ENCODE data around the gene ZNF598. TPM values are rescaled to one million over a fixed set of nuclear protein-coding genes. Genes with fewer than 3 reads are reported as not detected.

ZNF598 gene
- total RNA-seq, 1 donor from 2014 or later, result 83.3 TPM

DNA sequence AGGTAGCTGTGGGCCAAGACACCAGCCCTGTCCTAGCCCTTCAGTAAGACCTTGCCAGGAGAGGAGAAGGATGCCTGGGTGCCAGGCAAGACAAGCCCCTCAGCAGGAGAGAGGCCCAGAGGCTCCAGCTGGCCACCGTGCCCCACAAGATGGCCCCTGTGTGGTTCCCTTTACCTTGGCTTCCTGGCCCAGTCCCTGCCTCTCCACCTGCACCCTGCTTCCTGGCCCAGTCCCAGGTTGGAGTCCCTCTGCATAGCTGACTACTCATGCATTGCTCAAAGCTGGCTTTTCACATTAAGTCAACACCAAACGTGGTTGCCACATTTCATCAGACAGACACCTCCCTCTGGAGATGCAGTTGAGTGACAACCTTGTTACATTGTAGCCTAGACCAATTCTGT is 15.9 kb downstream of the ZNF598 start:
- H3K4me3 Mint-ChIP-seq (ENCODE audit: low read depth), result no peak overlapping the region
- intact Hi-C loops (cut with micrococcal nuclease), result no loop called here
- H3K36me3 Mint-ChIP-seq (ENCODE audit: low read depth), result peaks cover 21% of the 10 kb centered on the region
- no peak for DNase-seq (ENCODE audit: low spot score)
- peak overlapping the region; percentile 64 for H3K27ac Mint-ChIP-seq
- H3K4me1 Mint-ChIP-seq (ENCODE audit: low read depth), result peaks cover 11% of the 10 kb centered on the region
- H3K9me3 Mint-ChIP-seq, result no peaks in the 10 kb centered on the region
- H3K27me3 Mint-ChIP-seq (ENCODE audit: low read depth), result peaks cover 7% of the 10 kb centered on the region

DNA sequence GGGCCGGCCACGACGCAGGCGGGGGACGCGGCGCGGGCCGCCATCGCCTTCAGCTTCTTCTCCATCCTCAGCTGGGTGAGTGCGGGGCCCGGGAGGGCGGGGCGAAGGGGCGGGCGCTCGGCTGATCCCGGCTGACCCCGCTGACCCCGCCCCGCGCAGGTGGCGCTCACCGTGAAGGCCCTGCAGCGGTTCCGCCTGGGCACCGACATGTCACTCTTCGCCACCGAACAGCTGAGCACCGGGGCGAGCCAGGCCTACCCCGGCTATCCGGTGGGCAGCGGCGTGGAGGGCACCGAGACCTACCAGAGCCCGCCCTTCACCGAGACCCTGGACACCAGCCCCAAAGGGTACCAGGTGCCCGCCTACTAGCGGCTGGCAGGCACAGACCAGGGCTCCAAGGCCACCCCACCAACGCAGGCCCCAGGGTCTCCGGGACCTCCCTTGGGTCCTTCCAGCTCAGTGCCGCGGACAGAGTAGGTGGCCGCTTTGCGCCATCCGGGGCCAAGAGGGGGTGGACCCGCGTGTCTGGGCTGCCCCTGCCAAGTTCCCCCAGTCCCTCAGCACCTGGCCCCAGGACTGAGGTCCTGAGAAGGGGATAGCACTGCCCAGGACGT is 16.8 kb downstream of the ZNF598 start:
- H3K27me3 Mint-ChIP-seq (ENCODE audit: low read depth), result peaks cover 10% of the 10 kb centered on the region

DNA sequence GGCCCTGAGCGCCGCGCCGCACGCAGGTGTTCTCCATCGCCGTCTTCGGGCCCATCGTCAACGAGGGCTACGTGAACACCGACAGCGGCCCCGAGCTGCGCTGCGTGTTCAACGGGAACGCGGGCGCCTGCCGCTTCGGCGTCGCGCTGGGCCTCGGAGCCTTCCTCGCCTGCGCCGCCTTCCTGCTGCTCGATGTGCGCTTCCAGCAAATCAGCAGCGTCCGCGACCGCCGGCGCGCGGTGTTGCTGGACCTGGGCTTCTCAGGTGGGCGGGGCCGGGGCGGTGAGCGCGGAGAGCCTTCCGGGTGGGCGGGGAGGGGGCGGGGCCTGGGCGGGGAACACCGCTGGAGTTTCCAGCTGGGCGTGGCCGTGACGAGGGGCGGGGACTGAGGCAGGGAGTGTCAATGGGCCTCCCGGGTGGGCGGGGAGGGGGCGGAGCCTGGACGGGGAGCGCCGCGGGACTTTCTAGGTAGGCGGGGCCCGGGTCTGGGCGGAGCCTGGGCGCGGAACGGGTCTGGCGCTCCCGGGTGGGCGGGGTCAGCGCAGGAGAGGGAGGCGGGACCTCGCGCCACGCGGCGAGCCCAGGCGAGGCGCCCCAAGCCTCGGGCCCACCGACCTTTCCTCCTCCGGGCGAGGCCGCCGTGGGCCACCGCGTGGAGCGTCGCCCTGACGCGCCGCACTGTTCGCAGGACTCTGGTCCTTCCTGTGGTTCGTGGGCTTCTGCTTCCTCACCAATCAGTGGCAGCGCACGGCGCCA is 17.5 kb downstream of the ZNF598 start:
- Mint-ChIP-seq H3K4me3 (ENCODE audit: low read depth) (peak overlapping the region; percentile 52), H3K9me3 (no peaks in the 10 kb centered on the region), H3K4me1 (ENCODE audit: low read depth) (peaks cover 11% of the 10 kb centered on the region), H3K36me3 (ENCODE audit: low read depth) (peaks cover 18% of the 10 kb centered on the region), H3K27ac (peak overlapping the region; percentile 42), H3K27me3 (ENCODE audit: low read depth) (peaks cover 10% of the 10 kb centered on the region)
- DNase-seq (ENCODE audit: low spot score), result peak; percentile 90
- intact Hi-C loops (cut with micrococcal nuclease), result loop anchor here (1.0 to 2.0 kb wide), 2 partner anchors 17 to 27 kb away; partner anchors contain the start of genes RPS2 and ZNF598

More for the DNA sequence above, 16.8 kb downstream of the ZNF598 start:
- no peaks in the 10 kb centered on the region for H3K9me3 Mint-ChIP-seq
- no peak for DNase-seq (ENCODE audit: low spot score)
- peaks cover 19% of the 10 kb centered on the region for H3K36me3 Mint-ChIP-seq (ENCODE audit: low read depth)
- intact Hi-C loops (cut with micrococcal nuclease), result loop anchor here (1.0 kb wide), 1 partner anchor 16 kb away; the partner anchor contains the start of gene ZNF598
- no peak overlapping the region for H3K27ac Mint-ChIP-seq
- peaks cover 11% of the 10 kb centered on the region for H3K4me1 Mint-ChIP-seq (ENCODE audit: low read depth)
- H3K4me3 Mint-ChIP-seq (ENCODE audit: low read depth), result no peak overlapping the region

DNA sequence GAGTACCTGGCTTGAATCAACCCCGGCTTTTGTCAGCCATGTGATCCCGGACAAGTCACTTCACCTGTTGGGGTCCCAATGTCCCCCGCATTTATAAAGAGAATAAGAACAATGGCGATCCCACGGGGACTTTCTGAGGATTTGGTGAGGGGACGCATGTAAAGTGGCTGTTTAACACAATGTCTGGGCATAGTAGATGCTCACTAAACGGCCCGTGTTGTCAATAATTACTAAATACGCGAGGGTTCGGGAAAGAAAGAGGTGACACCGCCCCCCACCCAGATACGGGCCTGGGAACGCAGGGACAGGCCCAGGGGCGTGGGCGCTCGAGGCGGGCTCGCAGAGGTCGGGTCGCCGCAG is 18.1 kb downstream of the ZNF598 start:
- intact Hi-C loops (cut with micrococcal nuclease), result loop anchor here (2.0 kb wide), 1 partner anchor 27 kb away; the partner anchor contains the start of gene RPS2
- peaks cover 8% of the 10 kb centered on the region for H3K4me1 Mint-ChIP-seq (ENCODE audit: low read depth)

DNA sequence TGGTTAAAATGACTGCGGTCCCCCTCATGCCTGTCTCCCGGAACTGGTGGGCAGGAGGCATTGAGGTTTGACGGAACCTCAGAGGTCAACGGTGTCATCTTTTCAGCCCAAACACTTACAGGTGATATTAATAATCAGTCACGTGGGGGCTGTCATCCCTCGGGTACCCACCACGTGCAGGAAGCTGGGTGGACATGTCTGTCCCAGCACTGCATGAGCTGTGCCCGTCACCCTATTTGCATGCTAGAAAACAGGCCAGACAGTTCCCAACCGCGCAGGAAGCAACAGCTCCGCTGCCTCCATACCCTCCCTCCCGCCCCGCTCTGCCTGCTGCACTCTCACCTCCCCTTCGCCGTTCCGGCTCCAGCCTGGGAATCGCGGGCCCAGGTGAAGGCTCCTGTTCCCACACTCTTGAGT is 18.5 kb downstream of the ZNF598 start:
- no peak for DNase-seq (ENCODE audit: low spot score)
- Mint-ChIP-seq H3K27me3 (ENCODE audit: low read depth) (peaks cover 10% of the 10 kb centered on the region), H3K4me1 (ENCODE audit: low read depth) (peaks cover 8% of the 10 kb centered on the region), H3K4me3 (ENCODE audit: low read depth) (peak overlapping the region; percentile 74), H3K27ac (peak overlapping the region; percentile 76), H3K36me3 (ENCODE audit: low read depth) (peaks cover 26% of the 10 kb centered on the region), H3K9me3 (no peaks in the 10 kb centered on the region)
- intact Hi-C loops (cut with micrococcal nuclease), result loop anchor here (2.0 kb wide), 1 partner anchor 26 kb away; the partner anchor contains the start of gene RPS2

More for the DNA sequence above, 18.1 kb downstream of the ZNF598 start:
- Mint-ChIP-seq H3K27me3 (ENCODE audit: low read depth) (peaks cover 10% of the 10 kb centered on the region), H3K4me3 (ENCODE audit: low read depth) (peak overlapping the region; percentile 74), H3K27ac (peak overlapping the region; percentile 76), H3K36me3 (ENCODE audit: low read depth) (peaks cover 22% of the 10 kb centered on the region), H3K9me3 (no peaks in the 10 kb centered on the region)
- no peak for DNase-seq (ENCODE audit: low spot score)

DNA sequence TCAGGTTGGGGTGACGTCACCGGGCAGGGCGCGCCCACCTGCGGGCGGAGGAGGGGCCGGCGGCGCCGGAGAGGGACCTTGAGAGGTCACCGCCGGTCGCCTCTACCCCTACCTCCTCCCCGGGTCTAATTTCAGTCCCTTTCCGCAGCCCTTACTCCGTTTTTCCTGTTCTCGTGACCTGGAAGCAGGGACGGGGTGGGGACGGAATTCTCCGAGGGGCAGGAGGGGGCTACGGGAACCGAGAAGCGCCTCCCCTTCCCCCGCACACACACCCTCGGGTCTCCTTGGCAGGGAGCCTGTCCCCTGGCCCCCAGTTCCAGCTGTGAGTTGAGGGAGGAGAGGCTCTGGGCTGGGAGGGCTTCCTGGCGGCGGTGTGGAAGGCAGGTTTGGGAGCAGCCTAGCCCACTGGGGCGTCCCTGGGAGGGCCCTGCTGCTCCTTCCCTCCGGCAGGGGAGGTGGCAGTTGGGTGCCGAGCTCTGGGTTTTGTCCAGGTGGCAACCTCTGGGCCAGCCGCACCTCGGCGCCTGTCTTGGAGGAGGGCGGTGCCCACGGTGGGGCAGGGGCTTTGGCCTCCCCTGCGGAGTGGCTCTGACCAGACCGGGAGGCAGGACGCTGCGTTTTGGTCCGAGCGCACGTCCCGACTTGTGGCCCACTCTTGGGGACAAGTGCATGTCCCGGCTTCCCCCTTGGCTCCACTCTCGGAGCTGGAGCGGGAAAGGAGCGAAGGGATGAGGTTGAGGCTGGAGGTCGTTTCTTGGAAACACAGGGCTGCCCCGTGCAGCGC is 19.1 kb downstream of the ZNF598 start:
- Mint-ChIP-seq H3K36me3 (ENCODE audit: low read depth) (peaks cover 30% of the 10 kb centered on the region), H3K4me3 (ENCODE audit: low read depth) (peak overlapping the region; percentile 74), H3K4me1 (ENCODE audit: low read depth) (peaks cover 8% of the 10 kb centered on the region), H3K27me3 (ENCODE audit: low read depth) (peaks cover 10% of the 10 kb centered on the region), H3K27ac (peak overlapping the region; percentile 76), H3K9me3 (no peaks in the 10 kb centered on the region)
- intact Hi-C loops (cut with micrococcal nuclease), result loop anchor here (2.0 kb wide), 1 partner anchor 26 kb away; the partner anchor contains the start of gene RPS2
- no peak for DNase-seq (ENCODE audit: low spot score)

DNA sequence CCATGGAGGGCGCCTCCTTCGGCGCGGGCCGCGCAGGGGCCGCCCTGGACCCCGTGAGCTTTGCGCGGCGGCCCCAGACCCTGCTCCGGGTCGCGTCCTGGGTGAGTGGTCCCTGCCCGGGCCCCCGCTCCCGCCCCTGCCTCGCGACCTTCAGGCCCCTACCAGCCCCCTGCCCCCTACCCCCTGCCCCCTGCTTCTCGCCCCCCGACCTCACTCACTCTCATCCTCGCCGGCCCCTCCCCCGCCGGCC is 19.6 kb downstream of the ZNF598 start:
- Mint-ChIP-seq H3K27ac (no peak overlapping the region), H3K4me3 (ENCODE audit: low read depth) (no peak overlapping the region), H3K36me3 (ENCODE audit: low read depth) (peaks cover 26% of the 10 kb centered on the region), H3K9me3 (no peaks in the 10 kb centered on the region), H3K27me3 (ENCODE audit: low read depth) (peaks cover 10% of the 10 kb centered on the region), H3K4me1 (ENCODE audit: low read depth) (peaks cover 8% of the 10 kb centered on the region)
- intact Hi-C loops (cut with micrococcal nuclease), result loop anchor here (2.0 kb wide), 1 partner anchor 25 kb away; the partner anchor contains the start of gene RPS2
- no peak for DNase-seq (ENCODE audit: low spot score)

DNA sequence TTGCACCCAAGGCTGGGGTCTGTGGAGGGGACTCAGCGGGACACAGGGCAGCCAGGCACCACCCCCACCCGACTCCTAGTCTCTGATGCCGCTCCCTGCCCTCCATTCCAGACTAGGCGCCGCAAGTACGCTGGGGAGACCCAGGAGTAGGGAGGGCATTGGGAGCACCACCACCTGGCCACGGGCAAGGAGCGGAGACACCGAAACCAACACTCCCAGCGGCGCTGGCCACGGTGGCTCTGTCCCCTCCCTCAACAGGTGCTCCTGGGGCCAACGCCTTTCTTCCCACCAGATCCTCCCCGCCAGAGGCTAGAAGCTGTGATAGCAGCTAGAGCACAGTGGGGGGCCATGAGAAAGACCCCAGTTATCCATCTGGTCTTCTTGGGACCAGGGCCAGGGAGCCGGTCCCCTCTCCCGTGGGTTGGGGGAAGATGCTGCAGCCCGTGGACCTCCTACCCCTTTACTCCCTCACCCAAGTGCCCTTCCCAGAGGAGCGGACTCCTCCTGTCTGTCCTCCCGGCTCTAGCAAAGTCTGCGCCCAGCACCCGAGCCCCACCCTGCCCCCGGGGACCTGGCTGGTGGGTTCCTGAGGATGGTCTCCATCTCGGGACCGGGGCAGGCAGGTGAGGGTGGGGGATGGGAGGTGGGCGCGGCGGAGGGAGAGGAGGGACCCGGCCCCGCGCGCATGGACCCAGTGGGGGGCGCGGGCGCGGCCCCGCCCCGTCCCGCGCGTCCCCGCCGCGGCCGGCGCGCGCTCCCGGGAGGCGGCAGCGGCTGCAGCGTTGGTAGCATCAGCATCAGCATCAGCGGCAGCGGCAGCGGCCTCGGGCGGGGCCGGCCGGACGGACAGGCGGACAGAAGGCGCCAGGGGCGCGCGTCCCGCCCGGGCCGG is 20.2 kb downstream of the ZNF598 start, which contains the start of gene SYNGR3:
TSS of gene SYNGR3 (plus strand) at position 762 of the 892 bp plus-strand sequence. CDS start 133 bp downstream, outside the sequence.
- Mint-ChIP-seq H3K27me3 (ENCODE audit: low read depth) (peaks cover 10% of the 10 kb centered on the region), H3K27ac (peak within 1 kb of the TSS; percentile 76), H3K9me3 (no peaks in the 10 kb centered on the region), H3K36me3 (ENCODE audit: low read depth) (peaks cover 29% of the 10 kb centered on the region), H3K4me3 (ENCODE audit: low read depth) (peak within 1 kb of the TSS; percentile 77), H3K4me1 (ENCODE audit: low read depth) (peaks cover 8% of the 10 kb centered on the region)
- intact Hi-C loops (cut with micrococcal nuclease), result loop anchor here (2.0 kb wide), 1 partner anchor 25 kb away; the partner anchor contains the start of gene RPS2
- DNase-seq (ENCODE audit: low spot score), result no peak

DNA sequence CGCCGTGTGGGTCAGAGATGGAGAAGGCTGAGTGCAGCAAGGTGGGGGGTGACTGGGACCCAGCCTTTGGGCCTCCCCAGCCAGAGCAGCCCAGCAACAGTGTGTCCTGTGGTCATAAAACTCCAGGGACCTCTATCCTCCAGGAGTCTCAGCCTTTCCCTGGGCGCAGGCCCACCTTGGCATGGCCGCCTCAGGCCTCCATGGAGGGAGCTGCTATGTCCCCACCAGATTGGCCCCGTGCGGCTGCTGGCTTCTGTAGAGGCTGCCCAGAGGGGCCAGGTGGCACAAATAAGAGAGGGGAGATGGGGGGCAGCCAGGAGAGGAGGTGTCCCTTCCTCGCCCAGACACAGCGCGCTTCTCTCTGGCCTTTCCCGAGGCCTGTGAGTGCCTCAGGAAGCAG is 22.4 kb downstream of the ZNF598 start:
- Mint-ChIP-seq H3K4me3 (ENCODE audit: low read depth) (no peak overlapping the region), H3K36me3 (ENCODE audit: low read depth) (peaks cover 30% of the 10 kb centered on the region), H3K4me1 (ENCODE audit: low read depth) (peaks cover 11% of the 10 kb centered on the region), H3K27ac (no peak overlapping the region), H3K9me3 (no peaks in the 10 kb centered on the region), H3K27me3 (ENCODE audit: low read depth) (peaks cover 21% of the 10 kb centered on the region)
- DNase-seq (ENCODE audit: low spot score), result no peak
- intact Hi-C loops (cut with micrococcal nuclease), result no loop called here

DNA sequence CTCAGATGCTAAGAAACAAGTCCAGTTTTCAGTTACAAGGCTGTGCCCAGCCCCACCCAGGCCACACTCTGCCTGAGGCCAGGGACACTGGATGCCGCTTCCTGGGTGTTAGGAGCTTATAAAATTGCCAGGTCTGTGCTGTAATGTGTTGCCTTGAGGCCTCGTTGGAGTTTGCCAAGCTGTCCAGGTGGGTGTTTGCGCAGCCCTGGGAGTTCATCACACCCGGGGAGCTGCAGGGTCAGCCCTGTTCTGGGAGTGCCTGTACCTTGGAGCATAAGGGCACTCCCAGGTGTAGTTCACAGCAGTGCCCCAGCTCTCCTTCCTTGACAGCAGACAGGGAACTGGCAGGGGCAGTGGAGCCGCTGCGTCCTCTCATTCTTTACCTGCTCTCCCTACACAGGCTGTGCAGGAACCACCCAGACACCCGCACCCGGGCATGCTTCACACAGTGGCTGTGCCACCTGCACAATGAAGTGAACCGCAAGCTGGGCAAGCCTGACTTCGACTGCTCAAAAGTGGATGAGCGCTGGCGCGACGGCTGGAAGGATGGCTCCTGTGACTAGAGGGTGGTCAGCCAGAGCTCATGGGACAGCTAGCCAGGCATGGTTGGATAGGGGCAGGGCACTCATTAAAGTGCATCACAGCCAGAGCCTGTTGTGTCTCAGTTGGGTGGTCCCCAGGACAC is 24.0 kb downstream of the ZNF598 start:
- Mint-ChIP-seq H3K27ac (no peak overlapping the region), H3K4me3 (ENCODE audit: low read depth) (peak overlapping the region; percentile 83), H3K27me3 (ENCODE audit: low read depth) (peaks cover 37% of the 10 kb centered on the region), H3K36me3 (ENCODE audit: low read depth) (peaks cover 30% of the 10 kb centered on the region), H3K9me3 (no peaks in the 10 kb centered on the region), H3K4me1 (ENCODE audit: low read depth) (peaks cover 5% of the 10 kb centered on the region)
- DNase-seq (ENCODE audit: low spot score), result no peak
- intact Hi-C loops (cut with micrococcal nuclease), result no loop called here

DNA sequence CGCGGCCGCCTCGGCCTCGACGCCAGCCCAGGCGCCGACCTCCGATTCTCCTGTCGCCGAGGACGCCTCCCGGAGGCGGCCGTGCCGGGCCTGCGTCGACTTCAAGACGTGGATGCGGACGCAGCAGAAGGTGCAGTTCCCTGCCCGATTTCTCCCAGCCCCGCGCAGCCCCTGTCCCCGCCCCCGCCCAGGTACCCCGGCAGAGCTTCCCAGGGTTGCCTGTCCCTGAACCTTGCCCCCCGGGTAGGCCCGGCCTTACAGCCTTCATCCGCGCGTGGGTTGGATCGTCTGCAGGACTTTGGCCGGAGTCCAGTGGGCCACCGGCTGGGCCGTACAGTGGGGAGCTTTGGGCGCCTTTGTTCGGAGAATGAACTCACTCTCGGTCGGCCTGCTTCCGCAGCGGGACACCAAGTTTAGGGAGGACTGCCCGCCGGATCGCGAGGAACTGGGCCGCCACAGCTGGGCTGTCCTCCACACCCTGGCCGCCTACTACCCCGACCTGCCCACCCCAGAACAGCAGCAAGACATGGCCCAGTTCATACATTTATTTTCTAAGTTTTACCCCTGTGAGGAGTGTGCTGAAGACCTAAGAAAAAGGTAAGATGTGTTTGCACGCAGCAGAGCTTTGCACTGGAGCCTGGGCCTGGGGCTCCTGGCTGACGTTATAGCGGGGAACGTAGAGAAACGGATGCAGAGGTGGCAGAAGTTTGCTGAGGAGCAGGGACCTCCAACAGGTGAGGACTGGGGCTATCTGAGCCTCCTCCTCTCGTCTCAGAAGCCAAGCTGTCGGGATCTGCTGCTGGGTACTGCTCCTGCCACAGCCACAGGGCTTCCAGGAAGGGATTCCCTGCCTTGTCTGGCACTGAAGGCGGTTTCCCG is 25.0 kb downstream of the ZNF598 start:
- H3K27me3 Mint-ChIP-seq (ENCODE audit: low read depth), result peaks cover 40% of the 10 kb centered on the region
- no peaks in the 10 kb centered on the region for H3K9me3 Mint-ChIP-seq
- peaks cover 5% of the 10 kb centered on the region for H3K4me1 Mint-ChIP-seq (ENCODE audit: low read depth)
- intact Hi-C loops (cut with micrococcal nuclease), result no loop called here
- peak overlapping the region; percentile 17 for H3K27ac Mint-ChIP-seq
- DNase-seq (ENCODE audit: low spot score), result no peak
- peak overlapping the region; percentile 83 for H3K4me3 Mint-ChIP-seq (ENCODE audit: low read depth)
- H3K36me3 Mint-ChIP-seq (ENCODE audit: low read depth), result peaks cover 30% of the 10 kb centered on the region
